ENCODE data around the gene BORA.

DNA sequence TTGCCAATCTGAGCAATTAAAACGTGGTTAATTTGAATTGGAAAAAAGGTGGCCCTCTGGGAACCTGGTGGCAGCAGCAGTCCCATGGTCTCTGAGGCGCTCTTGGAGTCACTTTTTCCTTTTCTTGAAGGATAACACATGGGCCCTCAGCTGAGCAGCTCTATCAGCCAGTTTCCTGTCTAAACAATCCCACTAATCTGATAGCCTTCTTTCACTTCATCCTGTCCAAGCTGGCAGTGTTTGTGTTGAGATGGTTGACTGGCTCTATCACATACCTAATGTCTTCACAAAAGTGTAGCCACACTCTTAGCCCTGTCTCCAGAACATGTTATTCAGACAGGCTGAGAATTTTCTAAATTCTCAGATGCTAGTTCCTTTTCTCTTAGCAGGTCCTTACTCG, 10.9 kb upstream of the BORA start:
- no peak for TF ChIP-seq ZNF143 (CRISPR knock-in tag; IDR thresholded peaks at IDR 0.05)
- TF ChIP-seq FOXJ3 (CRISPR knock-in tag; IDR thresholded peaks at IDR 0.05; ENCODE audit: borderline replicate concordance) = no peak
- no peak for TF ChIP-seq CTCF (CRISPR knock-in tag; IDR thresholded peaks at IDR 0.05)
- no peak for TF ChIP-seq RBAK (CRISPR knock-in tag; IDR thresholded peaks at IDR 0.05)
